RPMI8226 (cell line): ENCODE measurements around the gene ATF5.
"Not testable (repeated sequence)": the region's sequence is repeated elsewhere in the genome, so short reads cannot be mapped to it uniquely, and the experiment has no call there.

Experiments
- DNase-seq: peaks from one replicate; pipeline ENCODE4 v3.0.0-alpha.2; 2015

Gene ATF5

GRCh38 chr19:49949742-49950589, 21.0 kb downstream of the ATF5 start:
- DNase-seq, result no peak

GRCh38 chr19:49950590-49950948, 21.6 kb downstream of the ATF5 start:
- no peak for DNase-seq

- no peak for DNase-seq
These were observed 22.0 kb downstream of the ATF5 start for GRCh38 chr19:49950956-49951526.

GRCh38 chr19:49951806-49952478, 22.9 kb downstream of the ATF5 start:
- no peak for DNase-seq

GRCh38 chr19:49952479-49952836, 23.5 kb downstream of the ATF5 start:
- no peak for DNase-seq

GRCh38 chr19:49952906-49953305, 23.9 kb downstream of the ATF5 start:
- no peak for DNase-seq

- no peak for DNase-seq
These were observed 24.4 kb downstream of the ATF5 start for GRCh38 chr19:49953416-49953815.

- no peak for DNase-seq
These were observed 25.3 kb downstream of the ATF5 start for GRCh38 chr19:49954092-49954829.

- DNase-seq, result no peak
These were observed 25.9 kb downstream of the ATF5 start for GRCh38 chr19:49954933-49955332.

- DNase-seq, result no peak
These were observed 27.1 kb downstream of the ATF5 start for GRCh38 chr19:49956115-49956495.

GRCh38 chr19:49957262-49957915, 28.4 kb downstream of the ATF5 start:
- DNase-seq, result no peak

GRCh38 chr19:49958144-49958543, 29.1 kb downstream of the ATF5 start:
- not testable (repeated sequence) for DNase-seq

GRCh38 chr19:49958596-49958995, 29.6 kb downstream of the ATF5 start:
- not testable (repeated sequence) for DNase-seq

- DNase-seq, result not testable (repeated sequence)
These were observed 30.9 kb downstream of the ATF5 start for GRCh38 chr19:49959892-49960291.

GRCh38 chr19:49960980-49961379, 32.0 kb downstream of the ATF5 start, which contains the start of gene SIGLEC11:
Gene SIGLEC11 (minus strand): TSS chr19:49961172. CDS start chr19:49961081, 91 bp downstream.
- not testable (repeated sequence) for DNase-seq

- no peak for DNase-seq
These were observed 39.4 kb downstream of the ATF5 start for GRCh38 chr19:49968279-49968922.

- DNase-seq, result not testable (repeated sequence)
These were observed 40.4 kb downstream of the ATF5 start for GRCh38 chr19:49969355-49969754.

GRCh38 chr19:49971991-49972411, 43.0 kb downstream of the ATF5 start:
- no peak for DNase-seq

- DNase-seq, result no peak
These were observed 43.8 kb downstream of the ATF5 start for GRCh38 chr19:49972841-49973240.

- no peak for DNase-seq
These were observed 45.0 kb downstream of the ATF5 start for GRCh38 chr19:49973987-49974386.

GRCh38 chr19:49975051-49975450, 46.0 kb downstream of the ATF5 start:
- DNase-seq, result no peak

- no peak for DNase-seq
These were observed 47.5 kb downstream of the ATF5 start for GRCh38 chr19:49976496-49976895.
